ENCODE measurements around the gene RBM15B. TPM values are rescaled to one million over a fixed set of nuclear protein-coding genes. Genes with fewer than 3 reads are reported as not detected.

The RBM15B gene
- total RNA-seq = 32.3 and 48.9 TPM in 2 replicates

GRCh38 chr3:51391075-51391565 is at the start of gene RBM15B:
Gene RBM15B (plus strand): TSS chr3:51391285. CDS start chr3:51391400, 115 bp downstream.

GRCh38 chr3:51384726-51385473 is 6.2 kb upstream of the RBM15B start, which contains the start of gene MANF:
Gene MANF (plus strand): TSS chr3:51385291. CDS start chr3:51385343, 52 bp downstream.

Other genes with a start within 250 kb of the RBM15B start
- gene MANF, start 6.0 kb upstream of the RBM15B start, total RNA-seq = 28.8 and 79.7 TPM in 2 replicates
- gene DCAF1, start 108.7 kb downstream of the RBM15B start, total RNA-seq = 10.8 and 14.2 TPM in 2 replicates
- gene RAD54L2, start 147.4 kb downstream of the RBM15B start, total RNA-seq = 12.2 and 16.2 TPM in 2 replicates